IMR-90 (cell line): ENCODE data around the gene ZNF445. TPM values are rescaled to one million over a fixed set of nuclear protein-coding genes. Genes with fewer than 3 reads are reported as not detected.

Experiments
- ATAC-seq: fragments of 200-7000 bp; cut with Tn5 transposase; 2 replicates; pipeline ENCODE4 v1.9.1; 2020; ENCODE audit warnings: low read depth, mild to moderate bottlenecking, moderate library complexity
- BruUV-seq: library from RNA; stranded (reverse); fragments of 400-500 nt; replicated peaks from 2 replicates; lab custom pipeline; 2021; lab: Mats Ljungman, UMichigan
- CTCF ChIA-PET: fragments of 300-600 bp; formaldehyde crosslinking; extraction: SDS; loops from one replicate; lab custom pipeline; 2021; ENCODE audit warnings: antibody characterized with exemption; lab: Yijun Ruan, JAX
- POLR2A ChIA-PET: fragments of 300-600 bp; sonication (Branson Sonifier 250); formaldehyde crosslinking; loops from one replicate; lab custom pipeline; 2022; ENCODE audit warnings: antibody characterized with exemption; ENCODE audit not compliant: unreplicated experiment; lab: Charles Lee
- DNase-seq: peaks from one replicate; pipeline ENCODE4 v3.0.0; 2013
- H2AFZ ChIP-seq: replicated peaks from 2 replicates; pipeline ENCODE3; 2013; ENCODE audit warnings: low read length, mild to moderate bottlenecking; ENCODE audit not compliant: poor library complexity
- H2AK5ac ChIP-seq: 2 replicates; pipeline ENCODE4 v1.6.1; 2013; ENCODE audit warnings: low read depth, low read length, inconsistent platforms
- H2AK9ac ChIP-seq: replicated peaks from 2 replicates; pipeline ENCODE3; 2013; ENCODE audit warnings: mild to moderate bottlenecking, low read depth, low read length, moderate library complexity; ENCODE audit not compliant: poor library complexity
- H2BK120ac ChIP-seq: 2 replicates; pipeline ENCODE4 v1.6.1; 2013; ENCODE audit warnings: low read depth, low read length, inconsistent platforms
- H2BK15ac ChIP-seq: 3 replicates; pipeline ENCODE4 v1.6.1; 2013; ENCODE audit warnings: low read depth, low read length, inconsistent platforms
- H2BK20ac ChIP-seq: 2 replicates; pipeline ENCODE4 v1.6.1; 2013; ENCODE audit warnings: low read depth, mild to moderate bottlenecking, inconsistent platforms, low read length, moderate library complexity
- H2BK5ac ChIP-seq: 2 replicates; pipeline ENCODE4 v1.6.1; 2013; ENCODE audit warnings: mild to moderate bottlenecking, low read depth, low read length, inconsistent platforms; ENCODE audit not compliant: poor library complexity, severe bottlenecking
- H3K14ac ChIP-seq: replicated peaks from 2 replicates; pipeline ENCODE4 v1.6.1; 2013; ENCODE audit warnings: low read depth, low read length, inconsistent platforms
- H3K18ac ChIP-seq: 2 replicates; pipeline ENCODE4 v1.6.1; 2013; ENCODE audit warnings: low read depth, low read length, control low read depth
- H3K23ac ChIP-seq: 2 replicates; pipeline ENCODE4 v1.6.1; 2013; ENCODE audit warnings: low read depth, low read length, inconsistent platforms
- H3K27ac ChIP-seq: 2 replicates; pipeline ENCODE4 v1.5.1; 2013; ENCODE audit warnings: mild to moderate bottlenecking, control low read depth, low read length; ENCODE audit not compliant: insufficient read depth
- H3K27me3 ChIP-seq: 2 replicates; pipeline ENCODE4 v1.6.1; 2013; ENCODE audit warnings: low read length; ENCODE audit not compliant: control insufficient read depth, insufficient read depth
- H3K36me3 ChIP-seq: 2 replicates; pipeline ENCODE4 v1.6.1; 2013; ENCODE audit warnings: low read length, mixed read lengths; ENCODE audit not compliant: control insufficient read depth, insufficient read depth
- H3K4ac ChIP-seq: 2 replicates; pipeline ENCODE4 v1.6.1; 2013; ENCODE audit warnings: low read depth, low read length, inconsistent platforms
- H3K4me1 ChIP-seq: 2 replicates; pipeline ENCODE4 v1.6.1; 2013; ENCODE audit warnings: low read length, mixed read lengths; ENCODE audit not compliant: control insufficient read depth, insufficient read depth
- H3K4me2 ChIP-seq: 2 replicates; pipeline ENCODE4 v1.6.1; 2013; ENCODE audit warnings: low read depth, mild to moderate bottlenecking, control low read depth, low read length, moderate library complexity
- H3K4me3 ChIP-seq: 2 replicates; pipeline ENCODE4 v1.5.1; 2013; ENCODE audit warnings: low read depth, mild to moderate bottlenecking, control low read depth, low read length, moderate library complexity; ENCODE audit not compliant: insufficient read depth
- H3K56ac ChIP-seq: 2 replicates; pipeline ENCODE4 v1.6.1; 2013; ENCODE audit warnings: low read length, inconsistent platforms; ENCODE audit not compliant: insufficient read depth; ENCODE audit errors: extremely low read depth
- H3K79me1 ChIP-seq, 2 experiments: 2 replicates each; pipeline ENCODE4 v1.6.1; 2013; ENCODE audit warnings: low read length in 2 of 2, inconsistent platforms in 1 of 2, low read depth in 1 of 2
- H3K9ac ChIP-seq: 2 replicates; pipeline ENCODE4 v1.6.1; 2013; ENCODE audit warnings: low read depth, low read length, control low read depth
- H3K9me1 ChIP-seq: 2 replicates; pipeline ENCODE4 v1.6.1; 2013; ENCODE audit warnings: low read length, inconsistent platforms; ENCODE audit not compliant: insufficient read depth
- H3K9me3 ChIP-seq: 2 replicates; pipeline ENCODE4 v1.6.1; 2013; ENCODE audit warnings: low read length; ENCODE audit not compliant: control insufficient read depth, insufficient read depth
- H4K20me1 ChIP-seq: 2 replicates; pipeline ENCODE4 v1.6.1; 2013; ENCODE audit warnings: low read length, inconsistent platforms; ENCODE audit not compliant: insufficient read depth
- H4K5ac ChIP-seq: 2 replicates; pipeline ENCODE4 v1.6.1; 2013; ENCODE audit warnings: mild to moderate bottlenecking, low read depth, low read length, control low read depth
- H4K8ac ChIP-seq, 2 experiments: 2 replicates each; pipeline ENCODE4 v1.6.1; 2013; ENCODE audit warnings: low read depth in 2 of 2, low read length in 2 of 2, control low read depth in 1 of 2, inconsistent platforms in 1 of 2
- H4K91ac ChIP-seq: 2 replicates; pipeline ENCODE4 v1.6.1; 2013; ENCODE audit warnings: low read depth, low read length, inconsistent platforms; ENCODE audit not compliant: insufficient read depth
- BHLHE40 ChIP-seq: fragments of 150-350 bp; IDR thresholded peaks from 2 replicates; pipeline ENCODE4 v1.6.1; 2016; ENCODE audit warnings: mild to moderate bottlenecking, low read depth, low read length
- ELK1 ChIP-seq: fragments of 150-350 bp; IDR thresholded peaks from 2 replicates; pipeline ENCODE4 v1.6.1; 2016; ENCODE audit warnings: low read depth, mild to moderate bottlenecking, low read length, moderate library complexity, borderline replicate concordance
- POLR2A ChIP-seq: IDR thresholded peaks from 2 replicates; pipeline ENCODE4 v1.6.1; 2012; ENCODE audit warnings: mild to moderate bottlenecking, low read depth, low read length
- WGBS, 2 experiments: methylation state at CpG; one replicate each; pipeline versions ENCODE4 v1.1.5 to v1.1.7; 2013; ENCODE audit warnings: missing lambda C conversion rate in 2 of 2; ENCODE audit not compliant: insufficient read length in 1 of 2; ENCODE audit errors: extremely low coverage in 2 of 2; 5-methylcytosine and 5-hydroxymethylcytosine counted together
- dilution Hi-C: fragments of 300-500 bp; cut with HindIII; formaldehyde crosslinking; loops from one replicate; pipeline ENCODE4 v1.14.3; 2018; ENCODE audit warnings: low sequenced_read_pairs; ENCODE audit not compliant: unreplicated experiment
- in situ Hi-C: fragments of 300-500 bp; cut with MboI; formaldehyde crosslinking; loops from 3 replicates; pipeline ENCODE4 v1.14.3; 2019; ENCODE audit warnings: low sequenced_read_pairs, inconsistent platforms, mixed read lengths
- intact Hi-C: fragments of 100-400 bp; cut with micrococcal nuclease; formaldehyde crosslinking; loops from 2 replicates; pipeline ENCODE4 v1.10.0; 2022
- polyA plus RNA-seq, 3 experiments: library from polyadenylated mRNA; depleted of rRNA; stranded (reverse); fragments of >200 nt; gene quantifications; 2 replicates each; pipeline ENCODE4 v1.2.3, GENCODE V29; 2012; ENCODE audit warnings: low replicate concordance in 1 of 3
- total RNA-seq: library from RNA; depleted of rRNA; stranded (reverse); fragments of >200 nt; gene quantifications from 2 replicates; pipeline ENCODE4 v1.2.3, GENCODE V29; 2012

ZNF445 gene
- total and polyA plus RNA-seq, 2 of the 4 experiments (the other 2 are of a cell fraction) = 3.3 to 6.3 TPM

- TF ChIP-seq ELK1 (no peak), POLR2A (no peak)
These were observed 62.9 kb downstream of the ZNF445 start (continued) for GRCh38 chr3:44414517-44415090.

- Histone ChIP-seq H2BK15ac (no peak overlapping the region), H3K27ac (no peak overlapping the region), H4K8ac (no peak overlapping the region), H4K5ac (no peak overlapping the region), H3K4me1 (no peaks in the 10 kb centered on the region), H3K4ac (no peak overlapping the region), H3K9me3 (no peaks in the 10 kb centered on the region), H3K79me1 (no peaks in the 10 kb centered on the region), H4K20me1 (no peaks in the 10 kb centered on the region), H2AK9ac (no peak overlapping the region), H3K56ac (no peak overlapping the region), H3K23ac (no peak overlapping the region), H2AFZ (peak overlapping the region; percentile 49), H3K27me3 (no peaks in the 10 kb centered on the region), H3K9me1 (0 out of 2 replicates have a peak, but pooled peaks cover 5% of the 10 kb centered on the region), H3K4me2 (no peak overlapping the region), H4K91ac (no peak overlapping the region), H3K36me3 (no peaks in the 10 kb centered on the region), H2AK5ac (no peak overlapping the region), H3K9ac (no peak overlapping the region), H3K4me3 (no peak overlapping the region), H2BK5ac (no peak overlapping the region), H2BK120ac (no peak overlapping the region), H3K18ac (no peak overlapping the region), H3K14ac (no peak overlapping the region), H2BK20ac (no peak overlapping the region)
- no TSS peak for BruUV-seq
- ChIA-PET POLR2A (no interaction called here), CTCF (interaction anchor here (0.6 kb wide), 1 partner anchor 60 kb away, joined by 3 read pairs; no protein-coding TSS in a partner anchor)
- 70% methylated on average over 7 of the region's 10 CpGs; no CpG with 5 or more reads in 1 of the 2 experiments for whole genome bisulfite sequencing, 2 experiments
- dilution Hi-C loops = no loop called here
- DNase-seq = no peak
- no peak for TF ChIP-seq BHLHE40
- no peak for ATAC-seq
- in situ Hi-C loops = no loop called here
- intact Hi-C loops = no loop called here
These were observed 65.1 kb downstream of the ZNF445 start for GRCh38 chr3:44412365-44412764.
